Right lobe of liver (tissue), 4 donors: Measurements from ENCODE around the gene PNKD.

Experiments
- CTCF ChIP-seq, 4 donors: fragments of 200-600 bp in 3 of 4; fragments of 450-650 bp in 1 of 4; IDR thresholded peaks; one replicate each; pipeline versions ENCODE4 v1.5.1 to v1.8.0; 2016 to 2022; ENCODE audit warnings: antibody characterized with exemption in 4 of 4, mild to moderate bottlenecking in 2 of 4
- POLR2A ChIP-seq: fragments of 450-650 bp; IDR thresholded peaks from one replicate; pipeline ENCODE4 v1.6.1; 2017; ENCODE audit warnings: antibody characterized with exemption, mild to moderate bottlenecking
- donor health status: DM: no; HTN: no; CAD: no.
- donor health status: DM: no; HTN: no; CAD: no.
- donor health status: DM: no; HTN: yes; CAD: no.

- TF ChIP-seq CTCF (IDR thresholded peaks at IDR 0.05): no peak
- TF ChIP-seq POLR2A: no peak
Measured at GRCh38 chr2:218291318-218292047, 21.2 kb downstream of the PNKD start.
